Measurements from ENCODE around the gene SOCS1.

GRCh38 chr16:11212798-11213196, 43.2 kb downstream of the SOCS1 start:
- TF ChIP-seq POLR2A (IDR thresholded peaks at IDR 0.05) = no peak
- TF ChIP-seq CTCF (IDR thresholded peaks at IDR 0.05) = no peak

Measured in adrenal gland (tissue), 5 donors.